ENCODE measurements around the gene AQP6.
"Not testable (repeated sequence)": the region's sequence is repeated elsewhere in the genome, so short reads cannot be mapped to it uniquely, and the experiment has no call there.

Gene AQP6

DNA sequence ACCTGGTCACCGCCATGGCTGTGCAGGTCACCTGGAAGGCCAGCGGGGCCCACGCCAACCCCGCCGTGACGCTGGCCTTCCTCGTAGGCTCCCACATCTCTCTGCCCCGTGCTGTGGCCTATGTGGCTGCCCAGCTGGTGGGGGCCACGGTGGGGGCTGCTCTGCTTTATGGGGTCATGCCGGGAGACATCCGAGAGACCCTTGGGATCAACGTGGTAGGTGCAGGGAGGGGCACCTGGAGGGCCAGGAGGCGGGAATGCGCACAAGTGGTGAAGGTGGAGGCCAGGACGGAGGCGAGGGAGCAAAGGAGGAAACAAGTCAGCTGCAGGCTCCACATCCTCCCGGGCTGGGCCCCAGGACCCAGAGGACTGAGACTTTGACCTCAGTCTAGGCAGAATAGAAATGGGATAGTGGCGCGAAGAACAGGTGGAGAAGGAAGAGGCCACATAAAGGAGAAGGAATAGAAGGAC, 649 bp downstream of the AQP6 start:
- no peak for FAIRE-seq

DNA sequence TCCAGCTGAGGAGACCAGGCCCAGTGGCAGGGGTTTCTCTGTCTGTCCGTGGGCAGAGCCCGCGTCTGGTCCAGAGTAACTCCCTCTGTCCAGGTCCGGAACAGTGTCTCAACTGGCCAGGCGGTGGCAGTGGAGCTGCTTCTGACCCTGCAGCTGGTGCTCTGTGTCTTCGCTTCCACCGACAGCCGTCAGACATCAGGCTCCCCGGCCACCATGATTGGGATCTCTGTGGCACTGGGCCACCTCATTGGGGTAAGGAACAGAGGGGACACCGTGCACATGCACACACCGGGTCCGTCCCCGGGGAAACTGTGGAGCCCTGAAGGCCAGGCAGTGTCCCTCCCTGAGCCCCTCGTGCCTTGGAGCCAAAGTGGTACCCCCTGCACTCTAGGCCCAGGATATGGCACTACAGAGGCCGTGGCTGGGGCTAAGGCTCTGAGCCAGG, 1.5 kb downstream of the AQP6 start:
- no peak for FAIRE-seq

DNA sequence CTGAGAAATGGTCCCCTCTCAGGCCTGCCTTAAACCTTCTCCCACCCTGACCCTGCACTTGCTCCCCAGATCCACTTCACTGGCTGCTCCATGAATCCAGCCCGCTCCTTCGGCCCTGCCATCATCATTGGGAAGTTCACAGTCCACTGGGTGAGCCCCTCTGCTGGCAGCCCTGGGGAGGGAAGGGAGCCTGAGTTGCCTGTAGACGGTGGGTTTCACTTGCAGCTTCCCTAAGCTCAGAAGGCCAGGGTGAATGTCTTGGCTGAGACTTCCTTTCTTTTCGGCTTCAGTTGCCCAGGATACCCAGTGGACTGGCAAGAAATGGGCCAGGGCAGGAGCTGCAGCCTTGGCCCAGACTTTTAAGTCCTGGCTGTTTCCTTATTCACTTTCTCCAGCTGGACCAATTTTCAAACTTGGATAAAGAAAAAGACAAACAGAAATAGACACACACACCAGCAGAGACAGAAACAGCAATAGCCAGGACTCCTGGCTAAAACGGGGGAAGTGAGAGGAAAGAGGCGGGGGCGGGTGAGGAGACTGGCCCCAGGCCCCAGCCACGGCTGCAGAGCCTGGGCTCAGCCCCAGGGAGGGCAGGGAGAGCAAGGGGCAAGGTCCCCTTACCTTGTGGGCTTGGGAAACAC, 2.0 kb downstream of the AQP6 start:
- no peak for FAIRE-seq

DNA sequence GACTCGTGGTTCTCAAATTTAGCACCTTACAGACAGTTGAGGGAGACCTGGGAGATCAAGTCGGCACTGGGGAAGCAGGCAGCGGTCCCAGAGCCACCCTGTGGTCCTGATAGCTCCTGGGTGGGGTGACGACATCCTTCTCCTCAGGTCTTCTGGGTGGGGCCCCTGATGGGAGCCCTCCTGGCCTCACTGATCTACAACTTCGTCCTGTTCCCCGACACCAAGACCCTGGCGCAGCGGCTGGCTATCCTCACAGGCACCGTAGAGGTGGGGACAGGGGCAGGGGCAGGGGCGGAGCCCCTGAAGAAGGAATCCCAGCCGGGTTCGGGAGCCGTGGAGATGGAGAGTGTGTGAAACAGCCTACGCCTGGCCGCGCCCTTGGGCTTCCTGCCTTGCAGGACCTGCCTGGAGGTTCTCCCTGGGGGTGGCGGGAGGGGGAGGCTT, 2.6 kb downstream of the AQP6 start:
- FAIRE-seq: no peak

DNA sequence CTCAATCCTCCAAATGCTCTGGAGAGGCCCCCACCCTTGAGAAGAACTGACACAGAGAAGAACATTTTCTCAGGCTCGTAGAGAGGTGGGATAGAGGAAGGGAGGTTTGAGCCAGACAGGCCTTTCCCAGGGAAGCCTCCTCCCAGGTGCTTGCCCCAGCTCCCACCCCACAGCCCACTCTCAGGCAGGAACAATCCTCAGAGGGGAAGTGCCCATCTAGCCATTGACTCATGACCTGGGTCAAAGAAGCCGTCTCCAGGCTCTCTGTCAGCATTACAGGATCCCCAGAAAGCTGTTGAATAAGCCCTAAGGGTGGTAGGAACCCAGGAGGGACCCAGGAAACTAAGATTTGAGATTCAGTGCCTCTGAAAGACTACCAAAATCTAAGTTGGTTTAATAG, 3.8 kb downstream of the AQP6 start:
- no peak for FAIRE-seq

DNA sequence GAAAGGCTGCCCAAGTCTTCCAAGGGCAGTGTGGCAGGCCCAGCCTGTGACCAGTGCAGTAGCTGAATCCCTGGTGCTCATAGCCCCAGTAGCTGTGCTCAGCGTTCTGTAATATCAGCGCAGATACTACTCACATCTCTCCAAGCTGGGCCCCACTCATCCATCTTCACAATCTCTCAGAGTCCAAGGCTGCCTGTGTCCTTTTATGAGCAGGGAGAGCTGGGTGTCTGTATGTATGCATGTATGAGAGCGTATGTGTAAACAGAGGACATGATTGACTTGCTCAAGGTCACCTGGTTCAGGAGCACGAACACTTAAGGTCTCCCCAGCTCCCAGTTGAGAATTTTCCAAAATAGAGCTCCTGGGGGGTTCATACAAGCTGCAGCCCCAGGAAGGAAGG, 5.4 kb downstream of the AQP6 start:
- FAIRE-seq: no peak

DNA sequence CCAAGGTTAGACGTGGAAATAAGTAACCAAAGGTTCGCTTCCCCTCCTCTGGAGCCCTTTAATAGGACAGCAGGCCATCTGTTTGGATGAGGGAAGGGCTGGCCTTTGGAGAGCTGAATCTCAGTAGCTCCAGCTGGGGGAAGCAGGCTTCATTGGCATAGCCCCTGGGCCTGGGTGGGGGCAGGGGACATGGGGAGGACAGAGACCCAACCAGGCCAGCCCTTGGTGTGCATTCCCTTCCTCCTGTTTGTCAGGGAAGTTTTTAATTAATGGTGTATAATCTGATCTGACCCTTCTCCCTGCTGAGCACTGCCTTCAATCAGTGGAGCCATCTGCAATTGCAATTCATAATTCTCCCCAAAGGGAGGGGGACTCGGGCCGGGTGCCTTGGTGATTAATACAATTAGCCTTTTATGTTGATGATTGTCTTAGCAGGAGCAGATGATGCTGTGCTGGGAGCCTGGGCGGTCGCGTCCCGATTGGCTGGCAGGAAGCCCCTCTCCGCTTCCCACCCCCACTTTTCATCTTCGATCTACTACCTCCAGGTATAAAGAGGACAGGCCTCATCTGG, 6.4 kb downstream of the AQP6 start:
- FAIRE-seq: no peak

DNA sequence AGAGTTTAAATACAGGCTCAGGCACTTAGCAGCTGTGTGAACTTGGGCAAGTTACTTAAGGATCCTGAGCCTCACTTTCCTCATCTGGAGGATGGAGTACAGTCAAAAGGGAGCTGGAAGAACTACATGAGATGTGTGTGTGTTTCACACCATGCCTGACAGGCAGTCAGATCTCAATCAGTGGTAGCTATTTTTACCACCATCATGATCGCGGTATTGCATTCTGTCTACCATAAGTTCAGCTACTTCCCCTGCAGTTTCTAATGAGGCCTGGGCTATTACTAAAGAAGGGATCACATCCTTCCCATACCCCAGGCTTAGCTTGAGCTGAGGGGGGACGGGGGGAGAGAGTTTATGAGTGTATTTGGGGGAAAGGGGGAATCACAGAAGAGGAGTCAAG, 7.0 kb downstream of the AQP6 start:
- FAIRE-seq: no peak

DNA sequence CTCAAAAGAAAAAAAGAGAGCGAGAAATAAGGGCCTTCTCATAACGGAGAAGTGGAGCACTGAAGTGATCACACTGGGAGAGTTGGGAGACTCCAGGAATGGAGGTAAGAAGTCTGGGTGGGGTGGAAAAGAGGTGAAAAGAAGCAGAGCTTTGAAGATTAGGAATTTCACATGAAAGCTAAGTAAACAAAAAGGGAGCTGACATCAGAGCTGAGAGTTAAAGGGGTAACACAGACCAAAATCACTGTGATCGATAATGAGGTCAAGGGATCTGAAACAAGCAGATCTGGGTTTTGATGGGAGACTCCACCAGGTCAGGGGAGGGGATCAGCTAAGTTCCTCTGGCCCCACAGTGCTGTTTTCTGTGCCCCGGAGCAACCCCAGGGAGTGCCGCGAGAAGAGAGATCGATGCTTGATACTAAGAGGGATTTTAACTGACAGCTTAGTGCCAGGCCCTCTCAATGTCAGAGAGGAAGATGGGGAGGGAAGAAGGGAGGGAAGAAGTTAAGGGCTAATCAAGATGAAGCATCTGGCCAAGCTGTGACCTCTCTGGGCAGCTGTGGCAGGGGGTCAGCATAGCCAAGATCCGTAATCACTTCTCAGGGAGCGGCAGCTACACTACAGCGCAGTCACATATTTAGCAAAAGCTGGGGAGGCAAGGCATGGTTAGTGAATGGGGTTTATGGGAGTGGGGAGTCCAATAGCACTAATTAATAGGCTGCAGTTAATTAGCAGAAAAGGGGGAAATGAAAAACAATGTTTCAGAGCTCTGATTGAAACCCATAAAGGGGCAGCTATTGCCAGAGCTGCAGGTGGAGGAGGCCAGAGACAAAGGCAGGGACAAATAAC, 8.0 kb downstream of the AQP6 start:
- no peak for FAIRE-seq

DNA sequence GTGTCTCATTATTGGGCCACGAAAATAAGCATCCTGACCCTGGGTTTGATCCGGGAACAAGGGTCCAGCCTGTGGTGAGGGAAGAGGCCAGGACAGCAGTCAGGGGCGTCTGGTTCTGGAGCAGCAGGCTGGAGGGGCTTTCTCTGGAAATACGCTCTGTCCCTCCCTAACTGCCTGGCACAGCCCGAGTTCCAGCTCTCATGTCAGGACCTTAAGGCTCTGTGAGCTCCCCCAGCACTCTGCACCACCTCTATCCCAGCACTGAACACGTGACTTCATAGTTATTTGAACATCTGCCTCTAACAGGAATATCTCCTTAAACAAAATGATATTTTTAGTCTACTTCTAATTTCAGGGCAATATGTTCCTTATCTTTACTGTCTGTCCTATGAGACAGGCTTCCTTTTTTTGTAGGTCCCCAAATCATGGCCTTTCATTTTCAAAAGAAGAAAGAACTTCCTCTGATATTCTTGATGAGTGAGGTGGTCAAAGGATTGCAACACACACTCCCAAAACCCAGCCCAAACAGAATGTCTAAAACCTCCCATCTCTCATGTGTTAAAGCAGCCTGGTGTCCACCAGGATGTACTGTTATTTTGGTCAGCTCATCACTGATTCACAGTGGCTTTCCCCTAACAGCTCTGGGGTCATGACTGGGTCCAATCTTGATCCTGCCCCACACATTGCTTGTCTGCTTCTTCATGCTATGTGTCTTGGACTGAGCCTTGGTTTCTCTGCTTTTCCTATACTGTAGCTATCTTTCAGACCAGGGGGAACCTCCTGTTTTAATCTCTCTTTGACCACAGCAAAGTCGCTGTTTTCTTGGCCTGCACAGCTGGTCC, 9.7 kb downstream of the AQP6 start:
- no peak for FAIRE-seq

DNA sequence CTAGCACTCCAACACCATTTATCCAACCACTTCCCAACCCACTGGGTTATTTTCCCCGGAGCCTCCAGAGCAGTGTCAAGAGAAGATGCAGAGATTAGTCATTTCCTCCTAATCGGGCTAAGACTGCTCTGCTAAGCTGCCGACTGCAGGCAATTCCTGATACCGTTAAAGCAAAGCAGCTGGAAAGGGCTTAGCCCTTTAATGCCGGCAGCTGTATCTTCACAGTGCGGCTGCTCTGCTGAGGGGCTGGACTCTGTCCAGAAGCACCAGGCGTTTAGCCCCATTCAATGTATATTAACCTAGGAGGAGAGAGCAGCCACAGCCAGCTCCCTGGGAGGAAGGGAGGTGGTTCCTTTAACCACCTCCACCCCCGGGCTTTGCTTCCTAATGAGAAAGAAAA, 11.1 kb downstream of the AQP6 start:
- no peak for FAIRE-seq

DNA sequence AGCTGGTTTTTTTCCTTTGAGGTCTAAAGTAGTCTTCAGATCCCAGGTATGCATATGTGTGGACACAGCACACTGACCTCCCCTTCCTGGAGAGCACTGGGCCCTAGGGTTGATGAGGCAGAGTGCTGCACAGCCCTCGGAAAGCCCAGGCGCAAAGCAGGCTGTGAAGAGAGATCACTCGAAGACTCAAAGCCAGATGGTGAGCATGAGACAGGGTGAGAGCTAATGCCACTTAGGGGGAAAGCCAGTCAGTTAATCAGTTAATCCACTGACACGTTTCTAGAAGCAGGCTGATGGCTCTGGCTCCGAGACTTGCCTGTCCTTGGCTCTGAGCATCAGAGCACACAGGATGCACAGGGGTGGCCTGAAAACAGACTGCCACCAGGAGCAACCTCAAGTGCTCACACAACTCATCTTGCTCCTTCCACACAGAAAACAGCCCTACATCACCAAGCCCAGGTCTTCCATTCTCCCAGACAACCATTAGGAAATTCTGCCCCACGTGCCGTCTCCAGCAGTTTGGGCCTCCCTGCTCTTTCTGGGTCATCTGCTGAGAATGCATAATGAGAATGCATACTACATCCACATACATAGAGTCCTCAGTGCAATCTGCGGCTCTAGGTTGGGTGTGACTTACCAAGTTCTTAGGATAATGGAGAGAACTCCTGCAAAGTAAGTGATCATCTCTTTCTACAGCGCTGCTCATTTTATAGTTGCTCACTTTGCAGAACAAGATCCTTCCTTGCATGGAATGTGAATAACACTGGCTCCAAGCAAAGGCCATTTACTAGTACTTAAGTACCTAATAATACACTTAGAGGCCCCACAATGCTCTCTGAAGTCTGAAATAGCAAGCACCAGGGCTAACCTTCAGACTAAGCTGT, 12.0 kb downstream of the AQP6 start:
- FAIRE-seq: no peak

DNA sequence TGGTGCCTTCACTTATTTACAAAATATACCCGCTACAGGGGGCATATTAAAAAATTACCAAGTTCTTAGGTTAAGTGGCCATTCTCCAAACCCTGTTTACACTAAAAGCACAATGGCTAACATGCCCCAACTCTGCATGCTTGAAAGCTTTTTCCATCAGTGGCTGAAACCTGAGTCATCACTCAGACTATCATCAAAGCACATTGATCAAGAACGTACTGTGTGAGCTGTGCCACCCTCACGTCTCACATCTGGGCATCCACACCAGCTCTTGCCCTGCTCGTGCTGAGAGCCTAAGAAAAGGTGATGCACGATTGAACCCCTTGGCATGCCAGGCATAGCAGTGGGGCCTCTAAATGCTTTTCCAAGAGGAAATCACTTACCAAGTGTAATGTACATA, 13.2 kb downstream of the AQP6 start:
- no peak for FAIRE-seq

DNA sequence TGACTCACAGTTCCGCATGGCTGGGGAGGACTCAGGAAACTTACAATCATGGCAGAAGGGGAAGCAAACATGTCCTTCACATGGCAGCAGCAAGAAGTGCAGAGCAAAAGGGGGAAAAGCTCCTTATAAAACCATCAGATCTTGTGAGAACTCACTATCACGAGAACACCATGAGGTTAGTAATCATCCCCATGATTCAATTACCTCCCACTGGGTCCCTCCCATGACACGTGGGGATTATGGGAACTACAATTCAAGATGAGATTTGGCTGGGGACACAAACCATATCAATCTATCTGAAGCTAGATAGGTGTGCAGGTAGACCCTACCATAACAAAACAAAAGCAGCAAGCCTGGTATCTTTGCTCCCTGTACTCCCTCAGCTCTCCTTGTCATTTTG, 13.7 kb downstream of the AQP6 start:
- not testable (repeated sequence) for FAIRE-seq

DNA sequence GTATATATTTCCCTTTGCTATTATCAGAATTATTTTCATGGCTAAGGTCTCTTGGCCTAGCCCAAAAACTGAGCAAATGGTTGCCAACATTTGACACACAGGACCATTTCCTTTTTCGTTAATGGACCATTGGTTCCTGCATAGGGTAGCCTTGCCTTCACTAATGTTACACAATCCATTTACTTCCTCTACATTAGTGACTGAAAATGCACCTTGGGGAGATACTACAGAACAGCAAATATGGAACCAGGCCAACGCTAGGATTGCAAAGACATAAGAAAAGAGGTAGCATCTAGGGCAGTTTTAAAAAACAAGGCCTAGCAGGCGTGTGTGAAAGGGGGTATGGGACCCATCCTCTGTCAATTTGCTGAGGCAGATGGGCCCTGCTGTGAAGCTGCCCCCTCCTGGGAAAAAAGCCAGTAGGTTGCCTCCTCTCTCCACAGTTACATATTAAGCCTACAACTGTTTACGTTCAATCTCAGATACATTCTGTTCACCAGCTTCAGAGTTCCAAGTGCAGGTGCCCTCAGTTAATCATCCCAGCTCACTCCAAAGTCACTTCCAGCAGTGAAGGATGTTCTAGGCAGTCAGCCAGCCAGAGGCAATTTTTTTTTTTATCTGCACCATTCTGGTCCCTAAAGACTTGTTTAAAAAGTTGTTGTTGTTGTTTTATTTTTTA, 15.0 kb downstream of the AQP6 start:
- no peak for FAIRE-seq

DNA sequence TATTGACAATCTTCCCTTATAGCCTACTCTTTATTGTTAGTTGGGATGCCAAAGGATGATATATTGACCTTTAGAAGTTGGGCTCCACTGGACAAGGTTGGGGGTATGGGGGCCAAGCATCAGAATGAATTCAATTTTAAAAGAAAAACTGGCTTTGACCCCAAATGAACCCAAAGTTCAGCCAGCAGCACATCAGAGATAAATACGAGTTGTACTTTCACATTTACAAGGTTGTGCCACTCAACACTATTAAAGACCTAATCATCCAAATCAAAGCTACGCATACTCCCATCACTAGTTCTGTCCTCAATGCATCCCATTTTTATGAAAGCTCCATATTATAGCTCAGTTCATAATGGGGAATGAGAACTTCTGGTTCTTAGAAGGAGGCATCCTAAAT, 16.7 kb downstream of the AQP6 start:
- not testable (repeated sequence) for FAIRE-seq

DNA sequence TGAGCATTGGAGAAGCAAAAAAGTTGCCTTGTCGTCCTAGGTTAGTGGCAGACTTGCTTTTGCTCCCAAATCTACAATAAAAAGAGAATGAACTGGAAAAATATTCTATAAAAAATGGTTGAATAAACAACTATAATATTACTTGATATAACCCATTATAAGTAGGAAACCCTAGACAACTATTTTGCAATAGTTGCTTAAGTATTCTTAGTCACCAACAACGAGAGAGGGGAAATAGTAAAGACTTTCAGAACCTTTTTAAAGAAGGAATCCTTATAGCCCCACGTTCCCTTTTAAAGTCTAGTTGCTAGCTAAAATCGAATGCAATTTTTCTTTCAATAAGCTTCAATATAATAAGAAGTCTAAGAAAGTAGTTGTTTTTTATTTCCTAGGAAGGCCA, 17.5 kb downstream of the AQP6 start:
- no peak for FAIRE-seq

DNA sequence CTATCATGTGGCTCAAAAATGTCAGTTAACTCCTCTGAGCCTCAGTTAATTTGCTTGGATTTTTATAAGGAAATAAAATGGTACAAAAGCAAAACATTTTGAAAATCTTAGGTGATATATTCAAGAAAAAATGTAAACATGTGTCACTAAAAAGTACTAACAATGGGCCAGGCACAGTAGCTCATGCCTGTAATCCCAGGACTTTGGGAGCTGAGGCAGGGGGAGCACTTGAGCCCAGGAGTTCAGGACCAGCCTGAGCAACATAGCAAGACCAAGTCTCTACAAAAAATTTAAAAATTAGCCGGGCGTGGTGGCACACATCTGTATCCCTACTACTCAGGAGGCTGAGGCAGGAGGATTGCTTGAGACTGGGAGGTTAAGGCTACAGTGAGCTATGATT, 25.7 kb downstream of the AQP6 start:
- no peak for FAIRE-seq

DNA sequence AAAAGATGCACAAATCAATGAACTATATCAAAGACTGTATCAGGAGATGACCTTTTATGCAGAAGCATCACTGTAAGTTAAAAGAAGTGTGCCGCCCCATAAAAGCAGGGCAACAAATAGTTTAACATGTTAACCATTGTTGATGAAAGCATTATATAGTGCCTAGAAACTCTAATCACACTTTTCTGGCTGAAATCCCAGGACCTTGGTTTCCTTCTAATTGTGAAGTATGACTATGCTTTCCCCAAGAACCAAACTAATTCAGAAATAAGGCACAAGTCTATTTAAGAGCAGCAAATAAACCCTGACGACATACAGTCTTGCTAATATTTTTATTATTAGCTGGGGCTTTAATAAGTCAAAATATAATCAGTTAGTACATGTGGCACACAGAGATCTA, 30.8 kb downstream of the AQP6 start:
- no peak for FAIRE-seq

DNA sequence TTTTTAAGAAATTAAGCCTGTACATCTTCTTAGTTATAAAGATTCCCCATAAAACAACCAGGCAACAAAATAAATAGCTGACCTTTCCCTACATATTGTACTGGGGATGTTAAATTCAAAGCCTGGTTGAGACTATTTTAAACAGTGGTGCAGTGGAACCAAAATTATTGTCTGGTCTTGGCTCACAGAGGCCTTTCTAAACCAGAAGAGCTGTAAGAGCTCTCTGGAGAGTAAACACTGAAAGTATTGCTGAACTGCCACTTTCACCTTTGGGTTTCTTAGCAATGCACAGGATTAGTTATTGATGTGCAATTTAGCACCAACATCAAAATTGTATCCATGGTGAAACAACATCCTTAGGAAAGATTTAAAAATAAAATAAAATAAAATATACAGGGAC, 31.9 kb downstream of the AQP6 start:
- FAIRE-seq: no peak

DNA sequence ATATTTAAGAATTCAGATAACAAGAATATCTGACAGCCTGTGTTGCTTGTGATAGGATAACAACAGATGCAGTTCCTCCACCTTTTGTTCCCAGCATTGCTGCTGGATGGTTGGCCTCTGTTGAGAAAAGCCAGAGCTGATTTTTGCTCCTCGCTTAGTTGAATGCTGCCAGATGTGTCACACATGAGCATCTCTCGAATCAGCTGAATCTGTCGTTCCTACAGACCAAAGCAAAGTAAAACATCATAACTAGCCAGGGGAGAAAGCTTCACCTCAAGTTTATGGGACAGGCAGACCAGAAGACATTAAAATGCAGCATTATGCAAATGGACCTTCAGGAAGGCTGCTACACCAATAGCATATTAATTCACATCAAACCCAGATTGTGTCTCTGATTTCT, 32.4 kb downstream of the AQP6 start:
- no peak for FAIRE-seq

DNA sequence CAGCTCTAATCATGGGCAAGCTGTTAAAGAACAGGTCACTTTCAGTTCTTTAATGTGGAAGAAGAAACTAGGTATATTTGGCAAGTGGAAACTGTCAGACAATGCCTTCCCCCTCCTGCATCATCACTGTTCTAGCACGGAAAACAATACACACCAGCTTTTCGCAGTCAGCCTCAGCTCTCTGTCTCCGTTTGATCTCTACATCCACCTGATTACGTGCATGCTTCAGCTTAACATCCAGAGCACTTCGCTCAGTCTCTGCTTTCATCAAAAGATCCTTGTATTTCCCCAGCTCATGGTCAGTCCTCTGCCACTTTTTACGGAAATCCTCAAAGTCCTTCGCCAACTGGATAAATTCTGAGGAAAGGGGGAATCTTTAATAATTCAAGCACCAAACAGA, 33.5 kb downstream of the AQP6 start:
- FAIRE-seq: no peak

Measured in G401.6 (cell line).